ENCODE measurements around the gene PTGES3. TPM values are rescaled to one million over a fixed set of nuclear protein-coding genes. Genes with fewer than 3 reads are reported as not detected.
A peak's percentile ranks its signal among the peaks of the same experiment; 100 is the strongest.

PTGES3 gene
- total and polyA plus RNA-seq, 10 of the 15 experiments (the other 5 are each of a cell fraction or from before 2014, with no cell fraction given): 117 to 520 (median 175) TPM

- no peak for TF ChIP-seq MYB (IDR thresholded peaks at IDR 0.05; ENCODE audit: borderline replicate concordance, low read depth, low read length)
- TF ChIP-seq USF2 (IDR thresholded peaks at IDR 0.05; ENCODE audit: borderline replicate concordance, low read depth, low read length): no peak
- TF ChIP-seq BCLAF1 (IDR thresholded peaks at IDR 0.05): no peak
- peak; percentile 19; the same call in 1 of the 2 replicates for TF ChIP-seq NR2C1 (IDR thresholded peaks at IDR 0.05)
- no peak for TF ChIP-seq SMAD5 (IDR thresholded peaks at IDR 0.05; ENCODE audit: low read depth)
- TF ChIP-seq CREB1 (IDR thresholded peaks at IDR 0.05; ENCODE audit: low read depth): no peak
- no peak; the same call in 1 of the 2 replicates for TF ChIP-seq SREBF1 (IDR thresholded peaks at IDR 0.05; ENCODE audit: low read length)
- TF ChIP-seq NFXL1 (IDR thresholded peaks at IDR 0.05; ENCODE audit: borderline replicate concordance): no peak
Measured at GRCh38 chr12:56630180-56630632, 57.9 kb downstream of the PTGES3 start, which contains the start of gene BAZ2A (continued).
